HPDE6-E6E7 (cell line): Measurements from ENCODE around the gene IFT25.

ENCODE experiments used
- DNase-seq: peaks from one replicate; pipeline ENCODE4 v3.0.0; 2011; ENCODE audit warnings: missing footprints; ENCODE audit errors: extremely low spot score

IFT25 gene

GRCh38 chr1:53929246-53929960 lies 16.1 kb downstream of the IFT25 start:
- DNase-seq: no peak

GRCh38 chr1:53927376-53927881 lies 18.1 kb downstream of the IFT25 start:
- DNase-seq: no peak

GRCh38 chr1:53919675-53920066 lies 25.8 kb downstream of the IFT25 start:
- DNase-seq: no peak

- no peak for DNase-seq
These were observed 27.2 kb downstream of the IFT25 start for GRCh38 chr1:53918343-53918742.

GRCh38 chr1:53913352-53914033 lies 32.0 kb downstream of the IFT25 start:
- no peak for DNase-seq

- no peak for DNase-seq
These were observed 34.1 kb downstream of the IFT25 start for GRCh38 chr1:53911442-53911841.

- no peak for DNase-seq
These were observed 35.6 kb downstream of the IFT25 start for GRCh38 chr1:53909946-53910345.

- DNase-seq: no peak
These were observed 39.4 kb downstream of the IFT25 start for GRCh38 chr1:53906121-53906520.

GRCh38 chr1:53905509-53905908 lies 40.0 kb downstream of the IFT25 start:
- no peak for DNase-seq

- DNase-seq: no peak
These were observed 43.0 kb downstream of the IFT25 start for GRCh38 chr1:53902235-53903138.

GRCh38 chr1:53899708-53900107 lies 45.8 kb downstream of the IFT25 start:
- no peak for DNase-seq

GRCh38 chr1:53899206-53899628 lies 46.3 kb downstream of the IFT25 start:
- no peak for DNase-seq

GRCh38 chr1:53896635-53897229 lies 48.8 kb downstream of the IFT25 start:
- no peak for DNase-seq

GRCh38 chr1:53895421-53895820 lies 50.1 kb downstream of the IFT25 start:
- no peak for DNase-seq

- no peak for DNase-seq
These were observed 50.9 kb downstream of the IFT25 start for GRCh38 chr1:53894644-53895043.

GRCh38 chr1:53893999-53894636 lies 51.4 kb downstream of the IFT25 start, which contains the start of gene DIO1:
DIO1 (plus strand) TSS chr1:53894187; CDS start chr1:53894211, 24 bp downstream.
- no peak for DNase-seq

GRCh38 chr1:53892911-53893310 lies 52.6 kb downstream of the IFT25 start:
- DNase-seq: no peak

GRCh38 chr1:53891678-53892077 lies 53.8 kb downstream of the IFT25 start:
- DNase-seq: no peak

- DNase-seq: no peak
These were observed 54.5 kb downstream of the IFT25 start for GRCh38 chr1:53891018-53891417.

- no peak for DNase-seq
These were observed 55.0 kb downstream of the IFT25 start for GRCh38 chr1:53890522-53890941.
